VCaP (cell line): ENCODE data around the gene GLB1L3.

ENCODE experiments used
- H3K27ac ChIP-seq: fragments of 450-650 bp; 2 replicates; pipeline ENCODE4 v1.5.1; 2017
- TF ChIP-seq, protein P1 (sequence below): fragments of 450-650 bp; conservative IDR thresholded peaks from 2 replicates; pipeline ENCODE4 v1.5.1; 2017; ENCODE audit warnings: mild to moderate bottlenecking, moderate library complexity

GLB1L3 gene

DNA sequence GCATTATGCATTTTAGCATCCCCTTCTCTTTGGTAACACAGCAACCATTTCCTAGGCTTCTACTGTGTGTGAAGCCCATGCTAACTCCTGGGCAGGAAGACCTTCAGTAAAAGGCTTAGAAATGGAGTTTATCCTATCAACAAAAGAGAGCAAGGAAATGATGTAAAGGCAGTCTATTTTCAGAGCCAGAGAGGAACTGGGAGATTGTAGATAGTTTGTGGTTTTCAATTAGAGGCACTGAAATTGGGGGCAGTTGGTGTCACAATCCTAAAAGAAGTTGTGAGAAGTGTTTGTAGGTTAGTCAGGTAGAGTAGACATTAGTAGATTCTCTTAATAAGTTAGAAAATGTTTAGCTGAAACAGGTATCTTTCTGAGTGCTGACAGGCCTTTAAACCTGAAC, 15.7 kb upstream of the GLB1L3 start:
- TF ChIP-seq, protein P1, sequence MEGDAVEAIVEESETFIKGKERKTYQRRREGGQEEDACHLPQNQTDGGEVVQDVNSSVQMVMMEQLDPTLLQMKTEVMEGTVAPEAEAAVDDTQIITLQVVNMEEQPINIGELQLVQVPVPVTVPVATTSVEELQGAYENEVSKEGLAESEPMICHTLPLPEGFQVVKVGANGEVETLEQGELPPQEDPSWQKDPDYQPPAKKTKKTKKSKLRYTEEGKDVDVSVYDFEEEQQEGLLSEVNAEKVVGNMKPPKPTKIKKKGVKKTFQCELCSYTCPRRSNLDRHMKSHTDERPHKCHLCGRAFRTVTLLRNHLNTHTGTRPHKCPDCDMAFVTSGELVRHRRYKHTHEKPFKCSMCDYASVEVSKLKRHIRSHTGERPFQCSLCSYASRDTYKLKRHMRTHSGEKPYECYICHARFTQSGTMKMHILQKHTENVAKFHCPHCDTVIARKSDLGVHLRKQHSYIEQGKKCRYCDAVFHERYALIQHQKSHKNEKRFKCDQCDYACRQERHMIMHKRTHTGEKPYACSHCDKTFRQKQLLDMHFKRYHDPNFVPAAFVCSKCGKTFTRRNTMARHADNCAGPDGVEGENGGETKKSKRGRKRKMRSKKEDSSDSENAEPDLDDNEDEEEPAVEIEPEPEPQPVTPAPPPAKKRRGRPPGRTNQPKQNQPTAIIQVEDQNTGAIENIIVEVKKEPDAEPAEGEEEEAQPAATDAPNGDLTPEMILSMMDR = no peak
- no peak overlapping the region for H3K27ac ChIP-seq

DNA sequence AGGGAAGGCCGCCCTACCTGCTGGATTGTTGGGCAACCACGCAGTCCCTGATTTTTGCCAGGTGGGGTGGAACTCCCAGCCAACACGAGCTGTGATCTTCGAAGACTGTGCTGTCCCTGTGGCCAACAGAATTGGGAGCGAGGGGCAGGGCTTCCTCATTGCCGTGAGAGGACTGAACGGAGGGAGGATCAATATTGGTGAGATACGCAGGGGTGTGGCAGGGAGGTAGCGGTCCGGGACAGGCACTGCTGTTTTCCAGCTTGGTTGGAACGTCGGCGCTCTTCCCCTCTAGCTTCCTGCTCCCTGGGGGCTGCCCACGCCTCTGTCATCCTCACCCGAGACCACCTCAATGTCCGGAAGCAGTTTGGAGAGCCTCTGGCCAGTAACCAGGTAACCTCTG, 15.2 kb upstream of the GLB1L3 start:
- TF ChIP-seq, protein P1 = no peak
- no peak overlapping the region for H3K27ac ChIP-seq

DNA sequence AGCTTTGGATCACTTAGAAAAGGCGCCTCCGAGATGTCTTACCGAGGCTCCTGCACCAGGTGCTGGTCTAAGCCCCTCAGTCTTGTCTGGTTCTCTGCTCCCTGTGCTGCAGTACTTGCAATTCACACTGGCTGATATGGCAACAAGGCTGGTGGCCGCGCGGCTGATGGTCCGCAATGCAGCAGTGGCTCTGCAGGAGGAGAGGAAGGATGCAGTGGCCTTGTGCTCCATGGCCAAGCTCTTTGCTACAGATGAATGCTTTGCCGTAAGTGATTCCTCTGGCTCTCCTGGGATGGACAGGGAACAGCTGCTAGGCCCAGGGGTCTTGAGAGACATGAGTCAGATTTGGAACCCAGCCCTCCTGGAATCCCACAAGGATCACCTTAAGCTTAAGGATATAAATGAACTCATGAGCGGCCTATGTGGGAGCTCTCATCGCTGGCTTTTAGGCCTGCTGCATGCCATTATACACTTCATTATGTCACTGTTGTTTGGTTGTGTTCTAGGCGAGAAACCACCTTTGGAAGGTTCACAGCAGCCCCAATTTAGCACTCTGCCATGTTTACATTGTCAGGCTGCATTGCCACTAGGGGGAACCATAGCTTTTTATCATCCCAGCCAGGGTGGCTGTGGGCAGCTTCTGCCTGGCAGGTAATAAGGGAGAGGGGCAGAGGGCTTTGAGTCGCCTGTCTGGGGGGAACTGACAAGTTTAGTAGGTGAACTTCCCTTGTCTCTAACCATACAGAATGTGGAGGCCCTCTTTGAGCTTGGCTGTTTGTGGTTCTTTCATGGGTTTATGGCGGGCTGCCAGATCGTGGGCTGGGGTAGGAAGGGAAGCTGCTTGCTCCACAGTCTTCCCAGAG, 14.3 kb upstream of the GLB1L3 start:
- TF ChIP-seq, protein P1 = peak; percentile 91

DNA sequence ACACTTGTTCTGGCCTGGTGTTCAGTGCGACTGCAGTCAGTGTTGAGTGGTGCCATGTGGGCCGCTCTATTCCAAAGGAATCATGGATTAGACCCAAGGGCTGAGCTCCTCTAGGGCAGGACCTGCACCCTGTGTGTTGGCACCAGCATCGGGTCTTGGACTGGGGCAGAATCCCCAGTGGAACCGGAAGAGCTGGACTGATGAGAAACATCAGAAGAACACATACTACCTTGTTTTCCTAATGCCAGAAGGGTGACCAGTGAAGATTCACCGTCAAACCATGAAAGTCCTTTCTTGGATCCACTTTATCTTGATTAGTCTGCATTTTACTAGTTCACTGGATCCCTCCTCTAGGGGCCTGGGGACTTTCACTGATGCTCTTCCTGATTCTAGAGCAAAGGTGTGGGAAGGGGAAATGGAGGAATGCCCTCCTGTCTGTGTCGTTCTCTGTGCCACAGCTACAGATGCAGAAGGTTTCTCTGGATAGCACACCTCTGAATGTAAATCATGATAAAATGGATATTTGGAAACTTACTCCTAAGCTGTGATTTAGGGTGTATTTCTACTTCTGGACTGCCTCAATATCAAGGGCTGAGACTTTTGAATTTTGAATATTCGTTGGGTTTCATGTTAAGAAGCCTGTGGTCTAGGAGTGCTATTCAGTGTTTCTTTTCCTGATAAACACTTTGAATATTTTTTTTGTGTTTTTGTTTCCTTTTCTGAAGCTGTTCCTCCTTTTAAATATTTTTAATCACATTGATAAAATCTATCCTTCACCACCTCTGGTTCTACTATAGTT, 11.0 kb upstream of the GLB1L3 start:
- TF ChIP-seq, protein P1 = no peak
- H3K27ac ChIP-seq = no peak overlapping the region; the same call in 1 of the 2 replicates

More for the DNA sequence above, 14.3 kb upstream of the GLB1L3 start:
- H3K27ac ChIP-seq = no peak overlapping the region

DNA sequence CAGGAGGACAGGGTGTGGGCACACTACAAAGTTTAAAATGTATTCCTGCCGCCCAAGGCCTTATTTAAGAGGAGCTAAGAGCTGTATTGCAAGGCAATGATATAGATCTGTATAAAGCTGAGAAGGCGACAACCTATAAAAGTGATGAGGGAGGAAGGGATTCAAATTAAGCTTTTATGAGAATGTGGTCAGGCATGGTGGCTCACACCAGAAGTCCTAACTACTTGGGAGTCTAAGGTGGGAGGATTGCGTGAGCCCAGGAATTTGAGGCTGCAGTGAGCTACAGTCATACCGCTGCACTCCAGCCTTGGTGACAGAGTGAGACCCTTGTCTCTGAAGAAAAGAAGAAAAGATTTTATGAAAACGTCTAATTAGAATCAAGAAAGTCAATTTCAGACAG, 9.7 kb upstream of the GLB1L3 start:
- H3K27ac ChIP-seq = peak overlapping the region; percentile 13; the same call in 1 of the 2 replicates
- TF ChIP-seq, protein P1 = no peak

DNA sequence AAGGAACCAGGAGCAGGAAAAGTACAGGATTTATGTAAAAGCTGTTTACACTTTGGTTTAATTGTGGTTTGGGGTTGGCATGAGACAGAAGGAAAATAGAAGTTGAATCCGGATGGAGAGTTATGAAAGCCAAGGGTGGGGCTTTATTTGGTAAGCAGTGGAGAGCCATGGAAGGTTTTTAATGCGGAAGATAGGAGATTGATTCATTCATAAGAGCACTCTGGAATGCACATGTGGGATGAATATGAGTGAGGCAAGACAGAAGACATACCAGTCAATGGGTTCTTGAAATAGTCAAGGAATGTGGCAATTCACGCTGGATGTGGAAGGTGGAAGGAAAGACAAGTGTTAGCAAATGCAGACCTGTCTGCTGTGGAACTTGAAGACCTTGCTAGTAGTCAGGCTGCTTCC, 9.3 kb upstream of the GLB1L3 start:
- TF ChIP-seq, protein P1 = no peak
- H3K27ac ChIP-seq = peak overlapping the region; percentile 13; the same call in 1 of the 2 replicates

DNA sequence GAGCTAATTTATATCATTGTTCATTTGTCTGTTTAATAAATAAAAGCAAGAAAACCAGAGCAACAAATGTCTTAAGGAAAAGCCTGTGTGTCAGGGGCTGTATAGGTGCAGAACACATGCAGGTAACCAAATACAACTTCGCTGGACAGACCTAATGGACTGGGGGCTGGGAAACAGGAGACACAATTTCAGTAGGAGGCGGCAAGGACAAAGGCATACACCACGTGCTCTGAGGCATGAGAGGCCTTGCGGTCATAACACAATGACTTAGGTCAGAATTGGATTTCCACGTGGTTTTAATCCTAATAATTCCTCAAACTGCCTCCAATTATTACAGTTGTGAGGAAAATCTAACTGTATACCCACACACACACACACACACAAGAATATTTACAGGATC, 8.7 kb upstream of the GLB1L3 start:
- TF ChIP-seq, protein P1 = no peak
- H3K27ac ChIP-seq = 0 out of 2 replicates have a peak overlapping the region, but pooled peaks have one; percentile 13
